ENCODE data around the gene RMND1.

The RMND1 gene

DNA sequence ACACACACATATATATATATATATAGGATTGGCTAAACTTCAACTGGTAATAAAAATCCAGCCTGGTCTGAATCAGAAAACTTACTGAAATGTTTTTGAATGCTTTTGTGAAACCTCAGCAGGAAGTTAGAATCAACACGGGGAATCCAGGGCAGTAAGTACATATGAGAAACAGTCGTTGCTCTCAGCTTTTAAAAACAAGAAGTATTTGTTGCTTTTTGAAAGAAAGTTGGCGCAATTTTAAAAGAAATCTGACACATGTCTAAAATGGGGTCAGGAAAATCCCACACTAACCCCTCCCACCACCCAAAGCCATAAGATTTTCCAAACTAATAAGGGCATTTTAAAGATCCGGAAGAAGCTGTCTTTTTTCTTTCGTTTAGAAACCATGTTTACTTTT is 30.4 kb upstream of the RMND1 start:
- H3K4ac ChIP-seq (ENCODE audit: low read length): no peak overlapping the region
- no peak overlapping the region for H2AK5ac ChIP-seq (ENCODE audit: low read depth, low read length)
- no peak for DNase-seq (ENCODE audit: low spot score)
- H3K27me3 ChIP-seq (ENCODE audit: control insufficient read depth in 3 of 3, insufficient read depth in 3 of 3, low read depth in 1 of 3, low read length in 3 of 3): no peaks in the 10 kb centered on the region
- H2BK120ac ChIP-seq (ENCODE audit: low read depth, low read length): no peak overlapping the region
- no peak overlapping the region for H2AFZ ChIP-seq (ENCODE audit: low read length)
- H2BK15ac ChIP-seq (ENCODE audit: low read length): no peak overlapping the region
- H3K27ac ChIP-seq (replicated peaks; ENCODE audit: low read length): no peak overlapping the region
- H4K91ac ChIP-seq (ENCODE audit: low read depth, low read length, poor library complexity): no peak overlapping the region
- no peak overlapping the region for H3K9ac ChIP-seq (ENCODE audit: low read depth, low read length, poor library complexity)
- H3K23ac ChIP-seq (ENCODE audit: low read depth, low read length, poor library complexity): no peak overlapping the region
- H4K8ac ChIP-seq (ENCODE audit: low read depth, low read length): no peak overlapping the region
- H2BK12ac ChIP-seq (ENCODE audit: low read length): no peak overlapping the region
- no peak overlapping the region for H2BK5ac ChIP-seq (ENCODE audit: low read length)
- no peak overlapping the region for H3K18ac ChIP-seq (ENCODE audit: low read length)
- no peak overlapping the region for H3K14ac ChIP-seq (ENCODE audit: low read length)
- no peaks in the 10 kb centered on the region for H3K36me3 ChIP-seq (replicated peaks in 1 of 2; ENCODE audit: control insufficient read depth in 2 of 2, insufficient read depth in 2 of 2, low read length in 2 of 2)
- WGBS, 2 donors (ENCODE audit: extremely low coverage in 2 of 2, insufficient read length in 2 of 2, insufficient replicate concordance in 1 of 2): no CpG with 5 or more reads among the region's 5 CpGs
- no peaks in the 10 kb centered on the region for H3K79me1 ChIP-seq (ENCODE audit: low read depth, low read length)
- no peaks in the 10 kb centered on the region for H3K9me3 ChIP-seq (replicated peaks in 1 of 2; ENCODE audit: control insufficient read depth in 2 of 2, insufficient read depth in 1 of 2, low read depth in 1 of 2, low read length in 2 of 2)
- H3K4me2 ChIP-seq (ENCODE audit: insufficient read depth, low read length, poor library complexity, severe bottlenecking): no peak overlapping the region
- H3K4me1 ChIP-seq (ENCODE audit: control insufficient read depth in 2 of 2, insufficient read depth in 1 of 2, low read depth in 1 of 2, low read length in 2 of 2): no peaks in the 10 kb centered on the region
- no peak overlapping the region for H3K4me3 ChIP-seq (ENCODE audit: low read length in 2 of 2)

DNA sequence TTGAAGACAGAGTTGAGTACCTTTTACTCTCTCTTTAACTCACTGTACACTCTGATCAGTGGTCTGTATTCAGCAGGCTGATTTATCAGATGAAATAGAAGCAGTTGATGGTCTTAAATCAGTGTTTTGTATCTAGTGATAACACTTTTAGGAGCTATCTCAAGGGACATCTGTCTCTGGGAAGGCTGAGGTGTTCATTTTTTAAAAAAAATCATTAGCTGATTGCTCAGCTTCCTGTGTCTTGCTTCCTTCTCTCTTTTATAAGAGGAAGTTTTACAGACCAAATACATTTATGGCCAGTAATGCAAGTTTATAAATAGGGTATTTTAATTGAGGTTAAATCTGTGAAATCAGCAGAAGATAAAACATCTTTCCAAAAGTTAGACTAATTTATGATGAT is 29.9 kb upstream of the RMND1 start:
- no peak overlapping the region for H4K91ac ChIP-seq (ENCODE audit: low read depth, low read length, poor library complexity)
- H3K4ac ChIP-seq (ENCODE audit: low read length): no peak overlapping the region
- no peak overlapping the region for H3K18ac ChIP-seq (ENCODE audit: low read length)
- H2AK5ac ChIP-seq (ENCODE audit: low read depth, low read length): no peak overlapping the region
- no peaks in the 10 kb centered on the region for H3K4me1 ChIP-seq (ENCODE audit: control insufficient read depth in 2 of 2, insufficient read depth in 1 of 2, low read depth in 1 of 2, low read length in 2 of 2)
- H3K9me3 ChIP-seq (replicated peaks in 1 of 2; ENCODE audit: control insufficient read depth in 2 of 2, insufficient read depth in 1 of 2, low read depth in 1 of 2, low read length in 2 of 2): no peaks in the 10 kb centered on the region
- no peak overlapping the region for H4K8ac ChIP-seq (ENCODE audit: low read depth, low read length)
- no peaks in the 10 kb centered on the region for H3K36me3 ChIP-seq (replicated peaks in 1 of 2; ENCODE audit: control insufficient read depth in 2 of 2, insufficient read depth in 2 of 2, low read length in 2 of 2)
- no peak overlapping the region for H2BK120ac ChIP-seq (ENCODE audit: low read depth, low read length)
- H2BK5ac ChIP-seq (ENCODE audit: low read length): no peak overlapping the region
- H3K14ac ChIP-seq (ENCODE audit: low read length): no peak overlapping the region
- no peak overlapping the region for H3K4me3 ChIP-seq (ENCODE audit: low read length in 2 of 2)
- no peak for DNase-seq (ENCODE audit: low spot score)
- no peak overlapping the region for H2BK15ac ChIP-seq (ENCODE audit: low read length)
- no peak overlapping the region for H3K9ac ChIP-seq (ENCODE audit: low read depth, low read length, poor library complexity)
- no peak overlapping the region for H3K27ac ChIP-seq (replicated peaks; ENCODE audit: low read length)
- H3K23ac ChIP-seq (ENCODE audit: low read depth, low read length, poor library complexity): no peak overlapping the region
- no peak overlapping the region for H2AFZ ChIP-seq (ENCODE audit: low read length)
- H3K4me2 ChIP-seq (ENCODE audit: insufficient read depth, low read length, poor library complexity, severe bottlenecking): no peak overlapping the region
- H3K27me3 ChIP-seq (ENCODE audit: control insufficient read depth in 3 of 3, insufficient read depth in 3 of 3, low read depth in 1 of 3, low read length in 3 of 3): no peaks in the 10 kb centered on the region
- H3K79me1 ChIP-seq (ENCODE audit: low read depth, low read length): no peaks in the 10 kb centered on the region
- no peak overlapping the region for H2BK12ac ChIP-seq (ENCODE audit: low read length)

DNA sequence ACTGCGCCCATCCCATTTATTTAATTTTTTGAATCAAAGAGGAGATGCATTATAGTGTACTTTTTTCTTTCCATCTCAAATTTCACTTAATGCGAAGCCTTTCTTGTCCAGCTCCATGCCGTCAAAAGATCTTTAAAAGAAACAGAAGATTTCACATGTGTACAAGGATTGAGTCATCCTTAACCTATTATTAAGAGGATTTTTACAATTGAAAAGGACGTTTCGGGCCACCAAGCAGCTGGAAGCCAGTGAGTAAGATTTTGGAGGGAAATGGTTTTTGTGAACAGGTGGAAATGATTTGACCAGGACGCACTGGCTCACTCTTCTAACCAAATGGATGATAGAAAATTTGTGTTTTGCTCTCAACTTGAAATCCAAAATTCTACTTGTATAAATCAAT is 26.7 kb upstream of the RMND1 start:
- H3K4me1 ChIP-seq (ENCODE audit: control insufficient read depth in 2 of 2, insufficient read depth in 1 of 2, low read depth in 1 of 2, low read length in 2 of 2): no peaks in the 10 kb centered on the region
- H3K9me3 ChIP-seq (replicated peaks in 1 of 2; ENCODE audit: control insufficient read depth in 2 of 2, insufficient read depth in 1 of 2, low read depth in 1 of 2, low read length in 2 of 2): no peaks in the 10 kb centered on the region
- no peak overlapping the region for H3K4me2 ChIP-seq (ENCODE audit: insufficient read depth, low read length, poor library complexity, severe bottlenecking)
- no peak overlapping the region for H2BK120ac ChIP-seq (ENCODE audit: low read depth, low read length)
- no peak for DNase-seq (ENCODE audit: low spot score)
- no peak overlapping the region for H3K27ac ChIP-seq (replicated peaks; ENCODE audit: low read length)
- no peak overlapping the region for H4K8ac ChIP-seq (ENCODE audit: low read depth, low read length)
- no peaks in the 10 kb centered on the region for H3K36me3 ChIP-seq (replicated peaks in 1 of 2; ENCODE audit: control insufficient read depth in 2 of 2, insufficient read depth in 2 of 2, low read length in 2 of 2)
- no peak overlapping the region for H2AK5ac ChIP-seq (ENCODE audit: low read depth, low read length)
- H3K9ac ChIP-seq (ENCODE audit: low read depth, low read length, poor library complexity): no peak overlapping the region
- H2BK5ac ChIP-seq (ENCODE audit: low read length): no peak overlapping the region
- no peaks in the 10 kb centered on the region for H3K79me1 ChIP-seq (ENCODE audit: low read depth, low read length)
- H4K91ac ChIP-seq (ENCODE audit: low read depth, low read length, poor library complexity): no peak overlapping the region
- no peak overlapping the region for H3K4me3 ChIP-seq (ENCODE audit: low read length in 2 of 2)
- H2BK12ac ChIP-seq (ENCODE audit: low read length): no peak overlapping the region
- H2AFZ ChIP-seq (ENCODE audit: low read length): no peak overlapping the region
- no peak overlapping the region for H3K23ac ChIP-seq (ENCODE audit: low read depth, low read length, poor library complexity)
- H2BK15ac ChIP-seq (ENCODE audit: low read length): no peak overlapping the region
- no peak overlapping the region for H3K4ac ChIP-seq (ENCODE audit: low read length)
- WGBS, 2 donors (ENCODE audit: extremely low coverage in 2 of 2, insufficient read length in 2 of 2, insufficient replicate concordance in 1 of 2): no CpG with 5 or more reads among the region's 6 CpGs
- H3K14ac ChIP-seq (ENCODE audit: low read length): no peak overlapping the region
- no peak overlapping the region for H3K18ac ChIP-seq (ENCODE audit: low read length)
- no peaks in the 10 kb centered on the region for H3K27me3 ChIP-seq (ENCODE audit: control insufficient read depth in 3 of 3, insufficient read depth in 3 of 3, low read depth in 1 of 3, low read length in 3 of 3)

DNA sequence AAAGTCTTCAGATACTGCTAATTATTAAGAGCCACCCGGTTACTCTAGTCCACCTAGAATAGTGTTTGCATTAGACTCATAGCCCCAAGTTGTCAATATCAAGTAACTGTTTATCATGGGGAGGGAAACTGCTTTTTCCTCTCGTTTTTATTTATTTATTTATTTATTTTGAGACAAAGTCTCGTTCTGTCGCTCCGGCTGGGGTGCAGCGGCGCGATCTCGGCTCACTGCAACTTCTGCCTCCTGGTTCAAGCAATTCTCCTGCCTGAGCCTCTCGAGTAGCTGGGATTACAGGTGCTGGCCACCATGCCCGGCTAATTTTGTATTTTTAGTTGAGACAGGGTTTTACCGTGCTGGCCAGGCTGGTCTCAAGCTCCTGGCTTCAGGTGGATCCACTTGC is 25.8 kb upstream of the RMND1 start:
- no peaks in the 10 kb centered on the region for H3K4me1 ChIP-seq (ENCODE audit: control insufficient read depth in 2 of 2, insufficient read depth in 1 of 2, low read depth in 1 of 2, low read length in 2 of 2)
- H3K23ac ChIP-seq (ENCODE audit: low read depth, low read length, poor library complexity): no peak overlapping the region
- H3K79me1 ChIP-seq (ENCODE audit: low read depth, low read length): no peaks in the 10 kb centered on the region
- H3K4ac ChIP-seq (ENCODE audit: low read length): no peak overlapping the region
- no peak overlapping the region for H3K4me2 ChIP-seq (ENCODE audit: insufficient read depth, low read length, poor library complexity, severe bottlenecking)
- no peak overlapping the region for H2AFZ ChIP-seq (ENCODE audit: low read length)
- no CpG with 5 or more reads among the region's 12 CpGs for whole genome bisulfite sequencing, 2 donors (ENCODE audit: extremely low coverage in 2 of 2, insufficient read length in 2 of 2, insufficient replicate concordance in 1 of 2)
- no peak overlapping the region for H2AK5ac ChIP-seq (ENCODE audit: low read depth, low read length)
- H4K8ac ChIP-seq (ENCODE audit: low read depth, low read length): no peak overlapping the region
- H4K91ac ChIP-seq (ENCODE audit: low read depth, low read length, poor library complexity): no peak overlapping the region
- H2BK15ac ChIP-seq (ENCODE audit: low read length): no peak overlapping the region
- no peak overlapping the region for H2BK120ac ChIP-seq (ENCODE audit: low read depth, low read length)
- H2BK5ac ChIP-seq (ENCODE audit: low read length): no peak overlapping the region
- H3K9me3 ChIP-seq (replicated peaks in 1 of 2; ENCODE audit: control insufficient read depth in 2 of 2, insufficient read depth in 1 of 2, low read depth in 1 of 2, low read length in 2 of 2): no peaks in the 10 kb centered on the region
- H3K18ac ChIP-seq (ENCODE audit: low read length): no peak overlapping the region
- no peak overlapping the region for H3K4me3 ChIP-seq (ENCODE audit: low read length in 2 of 2)
- H3K9ac ChIP-seq (ENCODE audit: low read depth, low read length, poor library complexity): no peak overlapping the region
- no peak overlapping the region for H3K14ac ChIP-seq (ENCODE audit: low read length)
- H2BK12ac ChIP-seq (ENCODE audit: low read length): no peak overlapping the region
- no peaks in the 10 kb centered on the region for H3K36me3 ChIP-seq (replicated peaks in 1 of 2; ENCODE audit: control insufficient read depth in 2 of 2, insufficient read depth in 2 of 2, low read length in 2 of 2)
- H3K27ac ChIP-seq (replicated peaks; ENCODE audit: low read length): no peak overlapping the region
- H3K27me3 ChIP-seq (ENCODE audit: control insufficient read depth in 3 of 3, insufficient read depth in 3 of 3, low read depth in 1 of 3, low read length in 3 of 3): no peaks in the 10 kb centered on the region
- no peak for DNase-seq (ENCODE audit: low spot score)
